ENCODE measurements around the gene DNAH14.

- TF ChIP-seq ZNF785 (tag by site-specific recombination; IDR thresholded peaks at IDR 0.05) (no peak), CTCF (tag by site-specific recombination; IDR thresholded peaks at IDR 0.05) (no peak), ZSCAN30 (tag by site-specific recombination; IDR thresholded peaks at IDR 0.05) (no peak), PATZ1 (tag by site-specific recombination; IDR thresholded peaks at IDR 0.05) (no peak), ZNF24 (tag by site-specific recombination; IDR thresholded peaks at IDR 0.05) (no peak), ZBTB10 (tag by site-specific recombination; IDR thresholded peaks at IDR 0.05) (no peak), FEZF1 (tag by site-specific recombination; IDR thresholded peaks at IDR 0.05) (no peak), YY1 (tag by site-specific recombination; IDR thresholded peaks at IDR 0.05) (no peak), ZNF239 (tag by site-specific recombination; IDR thresholded peaks at IDR 0.05) (no peak), ZSCAN23 (tag by site-specific recombination; IDR thresholded peaks at IDR 0.05) (no peak)
- TF ChIP-seq, protein P1, sequence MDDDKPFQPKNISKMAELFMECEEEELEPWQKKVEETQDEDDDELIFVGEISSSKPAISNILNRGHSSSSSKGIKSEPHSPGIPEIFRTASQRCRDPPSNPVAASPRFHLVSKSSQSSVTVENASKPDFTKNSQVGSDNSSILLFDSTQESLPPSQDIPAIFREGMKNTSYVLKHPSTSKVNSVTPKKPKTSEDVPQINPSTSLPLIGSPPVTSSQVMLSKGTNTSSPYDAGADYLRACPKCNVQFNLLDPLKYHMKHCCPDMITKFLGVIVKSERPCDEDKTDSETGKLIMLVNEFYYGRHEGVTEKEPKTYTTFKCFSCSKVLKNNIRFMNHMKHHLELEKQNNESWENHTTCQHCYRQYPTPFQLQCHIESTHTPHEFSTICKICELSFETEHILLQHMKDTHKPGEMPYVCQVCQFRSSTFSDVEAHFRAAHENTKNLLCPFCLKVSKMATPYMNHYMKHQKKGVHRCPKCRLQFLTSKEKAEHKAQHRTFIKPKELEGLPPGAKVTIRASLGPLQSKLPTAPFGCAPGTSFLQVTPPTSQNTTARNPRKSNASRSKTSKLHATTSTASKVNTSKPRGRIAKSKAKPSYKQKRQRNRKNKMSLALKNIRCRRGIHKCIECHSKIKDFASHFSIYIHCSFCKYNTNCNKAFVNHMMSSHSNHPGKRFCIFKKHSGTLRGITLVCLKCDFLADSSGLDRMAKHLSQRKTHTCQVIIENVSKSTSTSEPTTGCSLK (tag by site-specific recombination; IDR thresholded peaks at IDR 0.05): no peak
These were observed 437.1 kb downstream of the DNAH14 start for GRCh38 chr1:225366552-225366951.
